HEK293 (cell line): ENCODE data around the gene SZT2.
A peak's percentile ranks its signal among the peaks of the same experiment; 100 is the strongest.

ENCODE experiments used
- CTCF ChIA-PET: fragments of 350-600 bp; formaldehyde crosslinking; extraction: SDS; loops from one replicate; lab custom pipeline; 2021; ENCODE audit warnings: antibody characterized with exemption; lab: Yijun Ruan, JAX
- POLR2A ChIA-PET: fragments of 300-600 bp; formaldehyde crosslinking; extraction: SDS; loops from one replicate; lab custom pipeline; 2020; ENCODE audit warnings: antibody characterized with exemption, inconsistent platforms; lab: Yijun Ruan, JAX
- H3K27ac ChIP-seq: fragments of 200-500 bp; sonication (Bioruptor generic); 2 replicates; pipeline ENCODE4 v1.5.1; 2014; ENCODE audit warnings: low read depth, low read length, control low read depth, inconsistent platforms; ENCODE audit errors: extremely low read depth
- H3K36me3 ChIP-seq, 2 experiments: fragments of 200-500 bp in 1 of 2; sonication (Bioruptor generic) in 1 of 2; 1 replicate in 1 of 2; 2 replicates in 1 of 2; pipeline ENCODE4 v1.5.1; 2014 to 2017; ENCODE audit warnings: inconsistent platforms in 2 of 2, low read length in 2 of 2; ENCODE audit not compliant: control insufficient read depth in 2 of 2, insufficient read depth in 1 of 2
- H3K4me1 ChIP-seq: fragments of 200-500 bp; sonication (Bioruptor generic); 2 replicates; pipeline ENCODE4 v1.5.1; 2014; ENCODE audit warnings: mild to moderate bottlenecking, low read length, inconsistent platforms; ENCODE audit not compliant: control insufficient read depth, insufficient read depth
- H3K4me3 ChIP-seq: 2 replicates; pipeline ENCODE4 v1.5.1; 2011; ENCODE audit warnings: low read depth, mild to moderate bottlenecking, control low read depth, low read length, moderate library complexity
- H3K9me3 ChIP-seq: fragments of 200-500 bp; sonication (Bioruptor generic); 2 replicates; pipeline ENCODE4 v1.5.1; 2014; ENCODE audit warnings: low read depth, low read length, inconsistent platforms; ENCODE audit not compliant: control insufficient read depth, insufficient read depth
- FEZF1 ChIP-seq: fragments of 450-650 bp; formaldehyde crosslinking; IDR thresholded peaks from 2 replicates; pipeline ENCODE4 v1.5.1; 2016; ENCODE audit warnings: missing biosample characterization, missing genetic modification characterization
- GLIS2 ChIP-seq: fragments of 450-650 bp; formaldehyde crosslinking; IDR thresholded peaks from 2 replicates; pipeline ENCODE4 v1.5.1; 2016; ENCODE audit warnings: missing biosample characterization, missing genetic modification characterization
- HOXD13 ChIP-seq: sonication (generic); formaldehyde crosslinking; IDR thresholded peaks from 2 replicates; pipeline ENCODE4 v1.8.0; 2022; ENCODE audit warnings: missing genetic modification reagents, borderline replicate concordance
- KLF1 ChIP-seq: fragments of 450-650 bp; formaldehyde crosslinking; IDR thresholded peaks from 2 replicates; pipeline ENCODE4 v1.5.1; 2016; ENCODE audit warnings: missing biosample characterization, missing genetic modification characterization
- KLF17 ChIP-seq: fragments of 450-650 bp; formaldehyde crosslinking; IDR thresholded peaks from 2 replicates; pipeline ENCODE4 v1.5.1; 2016; ENCODE audit warnings: missing biosample characterization, missing genetic modification characterization
- KLF8 ChIP-seq: fragments of 450-650 bp; formaldehyde crosslinking; IDR thresholded peaks from 2 replicates; pipeline ENCODE4 v1.5.1; 2016; ENCODE audit warnings: missing biosample characterization, missing genetic modification characterization
- KLF9 ChIP-seq: fragments of 450-650 bp; formaldehyde crosslinking; IDR thresholded peaks from 2 replicates; pipeline ENCODE4 v1.5.1; 2016; ENCODE audit warnings: missing biosample characterization, missing genetic modification characterization, low read depth
- REST ChIP-seq: fragments of 450-650 bp; formaldehyde crosslinking; IDR thresholded peaks from 2 replicates; pipeline ENCODE4 v1.5.1; 2016; ENCODE audit warnings: missing biosample characterization, missing genetic modification characterization
- SP7 ChIP-seq: fragments of 450-650 bp; formaldehyde crosslinking; IDR thresholded peaks from 2 replicates; pipeline ENCODE4 v1.5.1; 2016; ENCODE audit warnings: missing biosample characterization, missing genetic modification characterization
- ZBTB8A ChIP-seq: fragments of 450-650 bp; formaldehyde crosslinking; IDR thresholded peaks from 2 replicates; pipeline ENCODE4 v1.5.1; 2016; ENCODE audit warnings: missing biosample characterization, missing genetic modification characterization
- ZNF174 ChIP-seq: fragments of 450-650 bp; formaldehyde crosslinking; IDR thresholded peaks from 2 replicates; pipeline ENCODE4 v1.5.0; 2017; ENCODE audit warnings: missing biosample characterization, mild to moderate bottlenecking, missing genetic modification characterization
- ZNF223 ChIP-seq: fragments of 450-650 bp; formaldehyde crosslinking; IDR thresholded peaks from 2 replicates; pipeline ENCODE4 v1.5.1; 2016; ENCODE audit warnings: missing biosample characterization, missing genetic modification characterization
- ZNF37A ChIP-seq: fragments of 450-650 bp; IDR thresholded peaks from 2 replicates; pipeline ENCODE4 v1.5.1; 2018; ENCODE audit warnings: missing biosample characterization, missing genetic modification characterization
- ZNF423 ChIP-seq: fragments of 450-650 bp; formaldehyde crosslinking; IDR thresholded peaks from 2 replicates; pipeline ENCODE4 v1.5.1; 2016; ENCODE audit warnings: missing biosample characterization, missing genetic modification characterization
- ZNF521 ChIP-seq: fragments of 450-650 bp; formaldehyde crosslinking; IDR thresholded peaks from 2 replicates; pipeline ENCODE4 v1.5.1; 2017; ENCODE audit warnings: missing biosample characterization, mild to moderate bottlenecking, missing genetic modification characterization
- ZNF548 ChIP-seq: fragments of 450-650 bp; formaldehyde crosslinking; IDR thresholded peaks from 2 replicates; pipeline ENCODE4 v1.5.1; 2016; ENCODE audit warnings: missing biosample characterization, missing genetic modification characterization
- ZNF596 ChIP-seq: fragments of 450-650 bp; IDR thresholded peaks from 2 replicates; pipeline ENCODE4 v1.5.0; 2018; ENCODE audit warnings: missing biosample characterization, mild to moderate bottlenecking, missing genetic modification characterization, moderate library complexity
- ZNF623 ChIP-seq: fragments of 450-650 bp; formaldehyde crosslinking; IDR thresholded peaks from 2 replicates; pipeline ENCODE4 v1.5.1; 2016; ENCODE audit warnings: missing biosample characterization, missing genetic modification characterization
- ZNF701 ChIP-seq: fragments of 450-650 bp; formaldehyde crosslinking; IDR thresholded peaks from 2 replicates; pipeline ENCODE4 v1.5.1; 2016; ENCODE audit warnings: missing biosample characterization, missing genetic modification characterization
- ZNF837 ChIP-seq: fragments of 450-650 bp; formaldehyde crosslinking; IDR thresholded peaks from 2 replicates; pipeline ENCODE4 v1.5.1; 2016; ENCODE audit warnings: missing biosample characterization, missing genetic modification characterization

Gene SZT2

GRCh38 chr1:43421396-43421795 lies 31.7 kb downstream of the SZT2 start:
- TF ChIP-seq ZNF701 (tag by site-specific recombination) (no peak), GLIS2 (tag by site-specific recombination) (no peak), ZBTB8A (tag by site-specific recombination) (no peak), ZNF837 (tag by site-specific recombination) (no peak), FEZF1 (tag by site-specific recombination) (no peak), ZNF423 (no peak), ZNF174 (tag by site-specific recombination) (no peak), ZNF548 (no peak), ZNF223 (tag by site-specific recombination) (no peak), ZNF521 (no peak), ZNF596 (tag by site-specific recombination) (no peak)
- POLR2A ChIA-PET = interaction anchor here (1.9 kb wide), 1 partner anchor 63 kb away, joined by 5 read pairs; the partner anchor contains the start of gene CDC20
- Histone ChIP-seq H3K36me3 (peaks cover 10 to 100% of the 10 kb centered on the region in 2 experiments), H3K9me3 (no peaks in the 10 kb centered on the region), H3K4me1 (no peaks in the 10 kb centered on the region), H3K4me3 (no peak overlapping the region), H3K27ac (no peak overlapping the region)
- CTCF ChIA-PET = no interaction called here

GRCh38 chr1:43421976-43422750 lies 32.5 kb downstream of the SZT2 start:
- H3K4me1 ChIP-seq = no peaks in the 10 kb centered on the region
- TF ChIP-seq ZNF37A (tag by site-specific recombination) = no peak
- peaks cover 14 to 100% of the 10 kb centered on the region in 2 experiments for H3K36me3 ChIP-seq
- no peak overlapping the region for H3K4me3 ChIP-seq
- H3K9me3 ChIP-seq = no peaks in the 10 kb centered on the region
- ChIA-PET CTCF (no interaction called here), POLR2A (interaction anchor here (1.9 kb wide), 1 partner anchor 64 kb away, joined by 5 read pairs; the partner anchor contains the start of gene CDC20)
- H3K27ac ChIP-seq = no peak overlapping the region

- ChIA-PET CTCF (no interaction called here), POLR2A (no interaction called here)
- H3K36me3 ChIP-seq = peaks cover 12 to 100% of the 10 kb centered on the region in 2 experiments
- no peaks in the 10 kb centered on the region for H3K9me3 ChIP-seq
- no peaks in the 10 kb centered on the region for H3K4me1 ChIP-seq
- TF ChIP-seq KLF8 (tag by site-specific recombination) = peak; percentile 79
- TF ChIP-seq SP7 (tag by site-specific recombination) = no peak
- TF ChIP-seq HOXD13 = 0 out of 2 replicates have a peak, but pooled peaks have one; percentile 22
- H3K4me3 ChIP-seq = no peak overlapping the region
- H3K27ac ChIP-seq = no peak overlapping the region
Measured at GRCh38 chr1:43422995-43423671, 33.4 kb downstream of the SZT2 start.

DNA sequence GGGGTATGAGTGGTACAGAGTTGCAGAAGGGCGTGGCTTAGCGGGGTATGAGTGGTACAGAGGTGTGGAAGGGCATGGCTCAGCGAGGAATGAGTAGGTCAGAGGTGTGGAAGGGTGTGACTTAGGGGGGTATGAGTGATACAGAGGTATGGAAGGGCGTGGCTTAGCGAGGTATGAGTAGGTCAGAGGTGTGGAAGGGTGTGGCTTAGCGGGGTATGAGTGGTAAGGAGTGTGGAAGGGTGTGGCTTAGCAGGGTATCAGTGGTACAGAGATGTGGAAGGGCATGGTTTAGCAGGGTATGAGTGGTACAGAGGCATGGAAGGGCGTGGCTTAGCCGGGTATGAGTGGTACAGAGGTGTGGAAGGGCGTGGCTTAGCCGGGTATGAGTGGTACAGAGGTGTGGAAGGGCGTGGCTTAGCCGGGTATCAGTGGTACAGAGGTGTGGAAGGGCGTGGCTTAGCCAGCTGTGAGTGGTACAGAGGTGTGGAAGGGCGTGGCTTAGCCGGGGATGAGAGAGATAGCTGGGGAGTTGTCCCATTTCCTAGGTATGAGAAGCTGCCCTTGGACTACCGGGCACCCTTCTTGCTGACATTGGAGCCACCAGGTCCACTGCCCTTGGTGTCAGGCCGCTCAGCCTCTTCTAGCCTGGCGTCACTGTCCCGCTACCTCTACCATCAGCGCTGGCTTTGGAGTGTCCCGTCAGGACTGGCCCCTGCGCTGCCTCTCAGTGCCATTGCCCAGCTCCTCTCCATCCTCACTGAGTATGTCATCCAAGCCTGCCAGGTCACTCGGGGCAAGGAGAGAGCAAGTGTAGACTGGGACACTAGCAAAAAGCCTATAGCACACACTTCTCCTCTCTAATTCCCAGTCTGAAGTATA lies 34.2 kb downstream of the SZT2 start:
- Histone ChIP-seq H3K9me3 (no peaks in the 10 kb centered on the region), H3K27ac (no peak overlapping the region), H3K36me3 (peaks cover 9 to 100% of the 10 kb centered on the region in 2 experiments), H3K4me1 (no peaks in the 10 kb centered on the region), H3K4me3 (no peak overlapping the region)
- POLR2A ChIA-PET = interaction anchor here (0.6 to 1.2 kb wide), 3 partner anchors 10 to 30 kb away, joined by 3 to 4 read pairs (median 3); partner anchors contain the start of gene HYI
- CTCF ChIA-PET = interaction anchor here (0.7 kb wide), 1 partner anchor 9 kb away, joined by 3 read pairs; no protein-coding TSS in a partner anchor
- TF ChIP-seq HOXD13 (0 out of 2 replicates have a peak, but pooled peaks have one; percentile 0), KLF9 (tag by site-specific recombination) (peak; percentile 51), KLF17 (tag by site-specific recombination) (peak; percentile 100), KLF1 (tag by site-specific recombination) (peak; percentile 100), ZNF623 (tag by site-specific recombination) (no peak), REST (tag by site-specific recombination) (no peak)
